SK-N-SH treated with all-trans-retinoic acid at 6 μM for 48 hours (cell line): ENCODE measurements around the gene STS.

Experiments used
- ATAC-seq: fragments of 200-7000 bp; cut with Tn5 transposase; 3 replicates; pipeline ENCODE4 v1.9.1; 2020; ENCODE audit warnings: mild to moderate bottlenecking, moderate library complexity
- ARNTL ChIP-seq: fragments of 450-650 bp; formaldehyde crosslinking; IDR thresholded peaks from 2 replicates; pipeline ENCODE4 v1.5.0; 2020; ENCODE audit warnings: low read depth, mild to moderate bottlenecking, moderate library complexity, borderline replicate concordance
- BACH2 ChIP-seq: fragments of 250-450 bp; sonication (Bioruptor Pico); IDR thresholded peaks from 2 replicates; pipeline ENCODE4 v1.9.0; 2021; ENCODE audit warnings: mild to moderate bottlenecking, borderline replicate concordance
- CREB5 ChIP-seq: fragments of 250-450 bp; sonication (Bioruptor Pico); IDR thresholded peaks from 2 replicates; pipeline ENCODE4 v1.5.1; 2020; ENCODE audit warnings: low read depth, mild to moderate bottlenecking, moderate library complexity
- CSDC2 ChIP-seq: fragments of 250-450 bp; sonication (Bioruptor Pico); IDR thresholded peaks from 2 replicates; pipeline ENCODE4 v1.5.0; 2020; ENCODE audit warnings: mild to moderate bottlenecking, moderate library complexity
- CSRNP3 ChIP-seq: fragments of 250-450 bp; sonication (Bioruptor Pico); IDR thresholded peaks from 2 replicates; pipeline ENCODE4 v1.5.1; 2021; ENCODE audit warnings: mild to moderate bottlenecking, moderate library complexity
- ESRRG ChIP-seq: fragments of 250-450 bp; sonication (Bioruptor Pico); IDR thresholded peaks from 2 replicates; pipeline ENCODE4 v1.6.1; 2021; ENCODE audit warnings: mild to moderate bottlenecking
- GLIS3 ChIP-seq: fragments of 250-450 bp; sonication (Bioruptor Pico); IDR thresholded peaks from 2 replicates; pipeline ENCODE4 v1.5.0; 2020; ENCODE audit warnings: mild to moderate bottlenecking, moderate library complexity
- ISL1 ChIP-seq: fragments of 250-450 bp; sonication (Bioruptor Pico); IDR thresholded peaks from 2 replicates; pipeline ENCODE4 v2.1.2; 2022; ENCODE audit warnings: mild to moderate bottlenecking, moderate library complexity
- OSR1 ChIP-seq: fragments of 250-450 bp; sonication (Bioruptor Pico); IDR thresholded peaks from 2 replicates; pipeline ENCODE4 v1.8.0; 2022; ENCODE audit warnings: moderate library complexity, mild to moderate bottlenecking, inconsistent platforms
- PATZ1 ChIP-seq: fragments of 250-450 bp; sonication (Bioruptor Pico); IDR thresholded peaks from 2 replicates; pipeline ENCODE4 v1.8.0; 2020; ENCODE audit warnings: mild to moderate bottlenecking, moderate library complexity, borderline replicate concordance
- PPARA ChIP-seq: fragments of 250-450 bp; sonication (Bioruptor Pico); IDR thresholded peaks from 2 replicates; pipeline ENCODE4 v1.5.0; 2020; ENCODE audit warnings: mild to moderate bottlenecking, borderline replicate concordance
- RARB ChIP-seq: fragments of 250-450 bp; sonication (Bioruptor Pico); IDR thresholded peaks from 2 replicates; pipeline ENCODE4 v1.8.0; 2021; ENCODE audit warnings: mild to moderate bottlenecking, moderate library complexity
- SNAI2 ChIP-seq: fragments of 250-450 bp; sonication (Bioruptor Pico); IDR thresholded peaks from 2 replicates; pipeline ENCODE4 v1.5.0; 2020; ENCODE audit warnings: mild to moderate bottlenecking, moderate library complexity
- TCF4 ChIP-seq: fragments of 250-450 bp; sonication (Bioruptor Pico); IDR thresholded peaks from 2 replicates; pipeline ENCODE4 v1.8.0; 2021; ENCODE audit warnings: mild to moderate bottlenecking, moderate library complexity, borderline replicate concordance
- TOX ChIP-seq: fragments of 250-450 bp; sonication (Bioruptor Pico); IDR thresholded peaks from 2 replicates; pipeline ENCODE4 v1.8.0; 2021; ENCODE audit warnings: mild to moderate bottlenecking, moderate library complexity, borderline replicate concordance
- TSHZ2 ChIP-seq: fragments of 250-450 bp; sonication (Bioruptor Pico); IDR thresholded peaks from 2 replicates; pipeline ENCODE4 v1.5.0; 2020; ENCODE audit warnings: mild to moderate bottlenecking, moderate library complexity
- ZC3H10 ChIP-seq: fragments of 250-450 bp; sonication (Bioruptor Pico); IDR thresholded peaks from 2 replicates; pipeline ENCODE4 v1.5.1; 2021; ENCODE audit warnings: mild to moderate bottlenecking, moderate library complexity
- ZFP3 ChIP-seq: fragments of 250-450 bp; sonication (Bioruptor Pico); IDR thresholded peaks from 2 replicates; pipeline ENCODE4 v1.5.0; 2020; ENCODE audit warnings: mild to moderate bottlenecking, moderate library complexity
- ZFP30 ChIP-seq: fragments of 450-650 bp; formaldehyde crosslinking; IDR thresholded peaks from 2 replicates; pipeline ENCODE4 v1.5.0; 2022; ENCODE audit warnings: mild to moderate bottlenecking, moderate library complexity
- ZNF565 ChIP-seq: fragments of 450-650 bp; formaldehyde crosslinking; conservative IDR thresholded peaks from 2 replicates; pipeline ENCODE4 v1.5.0; 2020; ENCODE audit warnings: low read depth, mild to moderate bottlenecking, moderate library complexity
- ZNF70 ChIP-seq: fragments of 450-650 bp; formaldehyde crosslinking; IDR thresholded peaks from 2 replicates; pipeline ENCODE4 v1.5.0; 2020; ENCODE audit warnings: mild to moderate bottlenecking, moderate library complexity
- ZNF8 ChIP-seq: fragments of 450-650 bp; formaldehyde crosslinking; IDR thresholded peaks from 2 replicates; pipeline ENCODE4 v1.5.0; 2020; ENCODE audit warnings: mild to moderate bottlenecking, moderate library complexity

The STS gene

GRCh38 chrX:7191681-7192110, 44.2 kb downstream of the STS start:
- ATAC-seq: no peak

GRCh38 chrX:7192871-7193270, 45.4 kb downstream of the STS start:
- TF ChIP-seq TCF4 (CRISPR knock-in tag) (no peak), PATZ1 (CRISPR knock-in tag) (no peak), SNAI2 (no peak)
- ATAC-seq: no peak

More at GRCh38 chrX:7191681-7192110, 44.2 kb downstream of the STS start:
- TF ChIP-seq ZNF565 (CRISPR knock-in tag): no peak
- no peak for TF ChIP-seq TOX
- no peak for TF ChIP-seq TCF4 (CRISPR knock-in tag)
- TF ChIP-seq PATZ1 (CRISPR knock-in tag): no peak
- no peak for TF ChIP-seq ZFP30 (CRISPR knock-in tag)
- TF ChIP-seq RARB (CRISPR knock-in tag): no peak
- TF ChIP-seq OSR1 (CRISPR knock-in tag): no peak
- TF ChIP-seq ZNF8: no peak
- TF ChIP-seq SNAI2: no peak
- no peak for TF ChIP-seq ZC3H10
- no peak for TF ChIP-seq ARNTL (CRISPR knock-in tag)
- no peak for TF ChIP-seq ZFP3 (CRISPR knock-in tag)
- TF ChIP-seq TSHZ2: no peak
- no peak for TF ChIP-seq CSRNP3 (CRISPR knock-in tag)
- no peak for TF ChIP-seq GLIS3 (CRISPR knock-in tag)
- TF ChIP-seq ZNF70 (CRISPR knock-in tag): no peak
- no peak for TF ChIP-seq ESRRG (CRISPR knock-in tag)
- TF ChIP-seq ISL1 (CRISPR knock-in tag): no peak

GRCh38 chrX:7194606-7195005, 47.1 kb downstream of the STS start:
- no peak for TF ChIP-seq CSDC2
- no peak for TF ChIP-seq RARB (CRISPR knock-in tag)
- no peak for TF ChIP-seq OSR1 (CRISPR knock-in tag)
- no peak for TF ChIP-seq BACH2 (CRISPR knock-in tag)
- no peak for TF ChIP-seq PPARA (CRISPR knock-in tag)
- TF ChIP-seq CREB5: no peak
- no peak for TF ChIP-seq ZNF70 (CRISPR knock-in tag)
- TF ChIP-seq ESRRG (CRISPR knock-in tag): no peak
- TF ChIP-seq ARNTL (CRISPR knock-in tag): no peak
- no peak for TF ChIP-seq GLIS3 (CRISPR knock-in tag)
- no peak for TF ChIP-seq TCF4 (CRISPR knock-in tag)
- TF ChIP-seq ZC3H10: no peak
- ATAC-seq: no peak
